Smooth muscle cell (in vitro differentiated cells): ENCODE data around the gene CDH8. TPM values are rescaled to one million over a fixed set of nuclear protein-coding genes. Genes with fewer than 3 reads are reported as not detected.

Experiments used
- DNase-seq: peaks from one replicate; lab custom pipeline; 2025; ENCODE audit not compliant: unreplicated experiment; lab: John Stamatoyannopoulos, UW
- H2AFZ ChIP-seq: fragments of 200-600 bp; sonication (generic); 2 replicates; pipeline ENCODE4 v1.6.0; 2016; ENCODE audit warnings: antibody characterized with exemption, low read depth, mild to moderate bottlenecking
- H3F3A ChIP-seq: fragments of 200-600 bp; sonication (generic); 2 replicates; pipeline ENCODE4 v1.6.0; 2017; ENCODE audit warnings: antibody characterized with exemption, low read depth
- H3K27ac ChIP-seq: fragments of 200-600 bp; sonication (generic); 2 replicates; pipeline ENCODE4 v1.5.1; 2016; ENCODE audit warnings: low read depth, mild to moderate bottlenecking
- H3K27me3 ChIP-seq: fragments of 200-600 bp; sonication (generic); 2 replicates; pipeline ENCODE4 v1.6.1; 2016; ENCODE audit warnings: low read depth, mild to moderate bottlenecking
- H3K36me3 ChIP-seq: fragments of 200-600 bp; sonication (generic); 2 replicates; pipeline ENCODE4 v1.5.1; 2016; ENCODE audit warnings: low read depth
- H3K4me1 ChIP-seq: fragments of 200-600 bp; sonication (generic); 2 replicates; pipeline ENCODE4 v1.5.1; 2016; ENCODE audit warnings: low read depth
- H3K4me2 ChIP-seq: fragments of 200-600 bp; sonication (generic); 2 replicates; pipeline ENCODE4 v1.6.0; 2016; ENCODE audit warnings: mild to moderate bottlenecking
- H3K4me3 ChIP-seq: fragments of 200-600 bp; sonication (generic); 2 replicates; pipeline ENCODE4 v1.5.1; 2016; ENCODE audit warnings: mild to moderate bottlenecking
- H3K79me2 ChIP-seq: fragments of 200-600 bp; sonication (generic); 2 replicates; pipeline ENCODE4 v1.6.0; 2016; ENCODE audit warnings: low read depth, mild to moderate bottlenecking
- H3K9ac ChIP-seq: fragments of 200-600 bp; sonication (generic); 2 replicates; pipeline ENCODE4 v1.6.0; 2016; ENCODE audit warnings: low read depth
- H3K9me3 ChIP-seq: fragments of 200-600 bp; sonication (generic); replicated peaks from 2 replicates; pipeline ENCODE4 v1.5.1; 2016; ENCODE audit warnings: low read depth
- H4K20me1 ChIP-seq: fragments of 200-600 bp; sonication (generic); 2 replicates; pipeline ENCODE4 v1.6.0; 2016; ENCODE audit warnings: low read depth
- WGBS: methylation state at CpG from one replicate; pipeline ENCODE4 v1.1.7; 2016; ENCODE audit warnings: low lambda C conversion rate; 5-methylcytosine and 5-hydroxymethylcytosine counted together
- polyA plus RNA-seq: library from polyadenylated mRNA; unstranded; fragments of >200 nt; fragmentation: Nextera tagmentation; extraction: Ambion mirVana; gene quantifications from 2 replicates; pipeline ENCODE4 v1.2.1, GENCODE V29; 2016
- total RNA-seq: library from RNA; depleted of rRNA; stranded (reverse); fragments of >200 nt; gene quantifications from 2 replicates; pipeline ENCODE4 v1.2.3, GENCODE V29; 2014
- TF ChIP-seq, protein P1 (sequence below): fragments of 200-600 bp; sonication (generic); IDR thresholded peaks from 2 replicates; pipeline ENCODE4 v1.5.1; 2017; ENCODE audit warnings: borderline replicate concordance, mild to moderate bottlenecking, antibody characterized with exemption; ENCODE audit not compliant: insufficient read depth, poor library complexity, severe bottlenecking

Gene CDH8
- total and polyA plus RNA-seq, 2 experiments from 2014 or later = 1.8 to 5.5 TPM

DNA sequence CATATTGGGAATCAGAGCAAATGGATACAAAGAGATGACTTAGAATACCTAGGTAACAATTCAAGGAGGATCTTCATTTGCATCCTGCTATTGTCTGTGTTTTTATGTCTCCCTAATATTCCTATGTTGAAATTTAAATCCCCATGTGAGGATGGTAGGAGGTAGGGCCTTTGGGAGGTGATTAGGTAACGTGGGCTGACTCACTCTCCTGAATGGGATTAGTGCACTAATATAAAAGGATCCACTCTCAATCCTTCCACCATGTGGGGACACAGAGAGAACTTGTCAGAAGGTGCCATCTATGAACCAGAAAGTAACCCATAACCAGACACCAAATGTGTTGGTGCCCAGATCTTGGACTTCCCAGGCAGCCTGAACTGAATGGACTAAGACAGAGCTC, 83.4 kb downstream of the CDH8 start:
- no peak overlapping the region for H3K27ac ChIP-seq
- no peak overlapping the region for H3K9ac ChIP-seq
- H3F3A ChIP-seq = no peaks in the 10 kb centered on the region
- TF ChIP-seq, protein P1, sequence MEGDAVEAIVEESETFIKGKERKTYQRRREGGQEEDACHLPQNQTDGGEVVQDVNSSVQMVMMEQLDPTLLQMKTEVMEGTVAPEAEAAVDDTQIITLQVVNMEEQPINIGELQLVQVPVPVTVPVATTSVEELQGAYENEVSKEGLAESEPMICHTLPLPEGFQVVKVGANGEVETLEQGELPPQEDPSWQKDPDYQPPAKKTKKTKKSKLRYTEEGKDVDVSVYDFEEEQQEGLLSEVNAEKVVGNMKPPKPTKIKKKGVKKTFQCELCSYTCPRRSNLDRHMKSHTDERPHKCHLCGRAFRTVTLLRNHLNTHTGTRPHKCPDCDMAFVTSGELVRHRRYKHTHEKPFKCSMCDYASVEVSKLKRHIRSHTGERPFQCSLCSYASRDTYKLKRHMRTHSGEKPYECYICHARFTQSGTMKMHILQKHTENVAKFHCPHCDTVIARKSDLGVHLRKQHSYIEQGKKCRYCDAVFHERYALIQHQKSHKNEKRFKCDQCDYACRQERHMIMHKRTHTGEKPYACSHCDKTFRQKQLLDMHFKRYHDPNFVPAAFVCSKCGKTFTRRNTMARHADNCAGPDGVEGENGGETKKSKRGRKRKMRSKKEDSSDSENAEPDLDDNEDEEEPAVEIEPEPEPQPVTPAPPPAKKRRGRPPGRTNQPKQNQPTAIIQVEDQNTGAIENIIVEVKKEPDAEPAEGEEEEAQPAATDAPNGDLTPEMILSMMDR = no peak
- H3K4me3 ChIP-seq = no peak overlapping the region
- no peak overlapping the region for H3K4me2 ChIP-seq
- no peak for DNase-seq
- no peaks in the 10 kb centered on the region for H3K27me3 ChIP-seq
- no peaks in the 10 kb centered on the region for H3K9me3 ChIP-seq
- H3K36me3 ChIP-seq = no peaks in the 10 kb centered on the region
- peaks cover 16% of the 10 kb centered on the region for H3K4me1 ChIP-seq
- no peaks in the 10 kb centered on the region for H4K20me1 ChIP-seq
- no peaks in the 10 kb centered on the region for H3K79me2 ChIP-seq
- 79% methylated on average over 1 of the region's 1 CpG for WGBS
- H2AFZ ChIP-seq = no peak overlapping the region

DNA sequence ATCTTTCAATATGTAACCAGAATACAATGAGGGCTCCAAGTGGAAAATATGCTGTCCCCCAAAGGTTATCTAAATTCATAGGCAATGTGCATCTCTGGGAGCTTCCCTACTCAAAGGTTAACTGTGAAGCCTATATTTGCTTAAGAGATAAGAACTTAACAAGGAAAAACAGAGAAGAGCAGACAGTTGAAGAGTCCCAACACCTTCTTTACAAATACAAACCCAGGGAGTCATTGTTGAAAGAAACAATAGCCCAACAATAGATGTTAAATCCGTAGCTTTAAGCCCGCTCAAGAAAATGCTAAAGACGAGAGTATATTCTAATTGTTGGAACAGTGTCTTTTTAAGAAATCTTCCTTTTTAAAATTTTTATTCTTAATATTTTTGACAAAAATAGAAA, 87.8 kb downstream of the CDH8 start:
- DNase-seq = no peak
- Histone ChIP-seq H3K4me1 (no peaks in the 10 kb centered on the region), H3K4me3 (no peak overlapping the region), H2AFZ (no peak overlapping the region), H3K9me3 (no peaks in the 10 kb centered on the region), H3K79me2 (no peaks in the 10 kb centered on the region), H3K27me3 (no peaks in the 10 kb centered on the region), H3F3A (no peaks in the 10 kb centered on the region), H3K9ac (no peak overlapping the region), H3K36me3 (no peaks in the 10 kb centered on the region), H3K4me2 (no peak overlapping the region), H3K27ac (no peak overlapping the region), H4K20me1 (no peaks in the 10 kb centered on the region)
- TF ChIP-seq, protein P1 = no peak
- 76% methylated on average over 3 of the region's 3 CpGs for WGBS

DNA sequence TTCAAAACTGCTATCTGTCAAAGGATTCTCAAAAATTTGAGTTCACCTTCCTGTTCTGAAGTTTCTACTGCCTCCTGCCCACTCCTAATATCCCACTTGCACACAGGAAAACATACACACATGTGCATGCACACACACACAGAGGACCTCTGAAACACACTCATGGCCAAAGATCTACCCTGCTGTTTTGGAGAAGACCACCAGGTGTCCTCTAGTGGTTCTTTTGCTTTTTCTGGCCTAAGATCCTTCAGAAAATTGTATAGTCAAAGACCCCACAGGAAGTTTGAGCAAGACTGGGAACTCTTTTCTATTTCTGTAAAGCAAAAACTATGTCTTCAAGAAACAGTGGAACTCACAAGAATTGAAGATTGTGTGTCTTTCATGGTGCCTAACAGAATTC, 90.2 kb downstream of the CDH8 start:
- no peak for DNase-seq
- no peaks in the 10 kb centered on the region for H4K20me1 ChIP-seq
- no peaks in the 10 kb centered on the region for H3K4me1 ChIP-seq
- H3K27me3 ChIP-seq = no peaks in the 10 kb centered on the region
- no peaks in the 10 kb centered on the region for H3K79me2 ChIP-seq
- H3K27ac ChIP-seq = no peak overlapping the region
- no peak overlapping the region for H3K4me3 ChIP-seq
- H3K36me3 ChIP-seq = no peaks in the 10 kb centered on the region
- no peak overlapping the region for H2AFZ ChIP-seq
- no peaks in the 10 kb centered on the region for H3K9me3 ChIP-seq
- no peaks in the 10 kb centered on the region for H3F3A ChIP-seq
- H3K4me2 ChIP-seq = no peak overlapping the region
- H3K9ac ChIP-seq = no peak overlapping the region
- TF ChIP-seq, protein P1 = no peak

DNA sequence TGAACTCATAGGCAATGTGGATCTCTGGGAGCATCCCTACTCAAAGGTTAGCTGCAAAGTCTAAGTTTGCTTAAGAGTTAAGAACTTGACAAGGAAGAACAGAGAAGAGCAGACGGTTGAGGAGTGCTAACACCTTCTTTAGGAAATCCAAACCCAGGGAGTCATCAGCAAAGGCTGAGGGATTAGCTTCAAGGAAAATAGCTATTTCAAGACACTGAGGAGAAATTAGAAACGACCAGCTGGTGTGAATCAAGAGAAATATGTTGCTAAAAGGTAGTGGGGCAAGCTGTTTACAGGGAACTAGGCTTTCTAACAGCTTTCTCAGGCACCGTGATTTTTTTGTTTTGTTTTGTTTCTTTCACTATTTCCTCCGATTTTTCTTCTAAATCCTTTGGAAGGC, 90.7 kb downstream of the CDH8 start:
- Histone ChIP-seq H3K9ac (no peak overlapping the region), H3F3A (no peaks in the 10 kb centered on the region), H3K4me1 (no peaks in the 10 kb centered on the region), H4K20me1 (no peaks in the 10 kb centered on the region), H3K79me2 (no peaks in the 10 kb centered on the region), H2AFZ (no peak overlapping the region), H3K9me3 (no peaks in the 10 kb centered on the region), H3K27ac (no peak overlapping the region), H3K27me3 (no peaks in the 10 kb centered on the region), H3K4me3 (no peak overlapping the region), H3K4me2 (no peak overlapping the region), H3K36me3 (no peaks in the 10 kb centered on the region)
- WGBS = 67% methylated on average over 4 of the region's 4 CpGs
- TF ChIP-seq, protein P1 = no peak
- no peak for DNase-seq
